Right lobe of liver (tissue), 4 donors: ENCODE data around the gene MRPS33.

Experiments
- POLR2A ChIP-seq: fragments of 450-650 bp; IDR thresholded peaks from one replicate; pipeline ENCODE4 v1.6.1; 2017; ENCODE audit warnings: antibody characterized with exemption, mild to moderate bottlenecking
- TF ChIP-seq, protein P1 (sequence below), 4 donors: fragments of 200-600 bp in 3 of 4; fragments of 450-650 bp in 1 of 4; IDR thresholded peaks; one replicate each; pipeline versions ENCODE4 v1.5.1 to v1.8.0; 2016 to 2022; ENCODE audit warnings: antibody characterized with exemption in 4 of 4, mild to moderate bottlenecking in 2 of 4
- donor health status: DM: no; HTN: no; CAD: no.
- donor health status: DM: no; HTN: no; CAD: no.
- donor health status: DM: no; HTN: yes; CAD: no.

DNA sequence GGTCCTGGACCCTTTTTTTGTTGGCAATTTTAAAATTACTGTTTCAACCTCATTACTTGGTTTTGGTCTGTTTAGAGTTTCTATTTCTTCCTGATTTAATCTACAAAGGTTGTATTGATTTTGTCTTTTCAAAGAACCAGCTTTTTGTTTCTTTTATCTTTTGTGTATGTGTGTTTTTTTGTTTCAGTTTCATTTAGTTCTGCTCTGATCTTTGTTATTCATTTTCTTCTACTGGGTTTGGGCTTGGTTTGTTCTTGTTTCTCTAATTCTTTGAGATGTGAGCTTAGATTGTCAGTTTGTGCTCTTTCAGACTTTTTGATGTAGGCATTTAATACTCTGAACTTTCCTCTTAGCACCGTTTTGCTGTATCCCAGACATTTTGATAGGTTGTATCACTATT is 8.5 kb upstream of the MRPS33 start:
- TF ChIP-seq, protein P1, sequence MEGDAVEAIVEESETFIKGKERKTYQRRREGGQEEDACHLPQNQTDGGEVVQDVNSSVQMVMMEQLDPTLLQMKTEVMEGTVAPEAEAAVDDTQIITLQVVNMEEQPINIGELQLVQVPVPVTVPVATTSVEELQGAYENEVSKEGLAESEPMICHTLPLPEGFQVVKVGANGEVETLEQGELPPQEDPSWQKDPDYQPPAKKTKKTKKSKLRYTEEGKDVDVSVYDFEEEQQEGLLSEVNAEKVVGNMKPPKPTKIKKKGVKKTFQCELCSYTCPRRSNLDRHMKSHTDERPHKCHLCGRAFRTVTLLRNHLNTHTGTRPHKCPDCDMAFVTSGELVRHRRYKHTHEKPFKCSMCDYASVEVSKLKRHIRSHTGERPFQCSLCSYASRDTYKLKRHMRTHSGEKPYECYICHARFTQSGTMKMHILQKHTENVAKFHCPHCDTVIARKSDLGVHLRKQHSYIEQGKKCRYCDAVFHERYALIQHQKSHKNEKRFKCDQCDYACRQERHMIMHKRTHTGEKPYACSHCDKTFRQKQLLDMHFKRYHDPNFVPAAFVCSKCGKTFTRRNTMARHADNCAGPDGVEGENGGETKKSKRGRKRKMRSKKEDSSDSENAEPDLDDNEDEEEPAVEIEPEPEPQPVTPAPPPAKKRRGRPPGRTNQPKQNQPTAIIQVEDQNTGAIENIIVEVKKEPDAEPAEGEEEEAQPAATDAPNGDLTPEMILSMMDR (IDR thresholded peaks at IDR 0.05), result no peak
- TF ChIP-seq POLR2A, result no peak
